ENCODE data around the gene TSHB. TPM values are rescaled to one million over a fixed set of nuclear protein-coding genes. Genes with fewer than 3 reads are reported as not detected.

The TSHB gene
- total RNA-seq, 1 donor from 2014 or later = not detected

DNA sequence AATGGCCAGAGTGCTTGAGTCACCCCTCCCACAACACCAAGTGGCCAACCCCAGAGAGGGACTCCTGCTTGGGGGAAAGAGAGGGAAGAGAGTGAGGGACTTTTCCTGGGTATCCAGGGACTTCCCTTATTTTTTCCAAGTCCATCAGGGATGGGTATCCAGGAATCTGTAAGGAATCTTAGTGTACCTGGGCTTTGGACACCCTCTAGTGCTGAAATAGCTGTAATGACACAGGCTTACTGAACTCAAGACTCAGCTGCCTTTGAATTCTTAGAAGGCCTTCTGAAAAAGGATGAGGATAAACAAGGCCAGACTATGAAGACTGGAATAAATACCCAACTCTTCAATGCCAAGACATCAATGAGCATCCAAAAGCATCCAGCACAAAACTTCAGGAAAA lies 12.0 kb downstream of the TSHB start:
- ChIA-PET CTCF (no interaction called here), POLR2A (no interaction called here)
- no peaks in the 10 kb centered on the region for H3K27me3 Mint-ChIP-seq
- DNase-seq (no peak), ATAC-seq (ENCODE audit: low read depth) (no peak)
- no peak overlapping the region for H3K27ac Mint-ChIP-seq
- H3K9me3 Mint-ChIP-seq = peaks cover 7% of the 10 kb centered on the region
- H3K36me3 Mint-ChIP-seq (ENCODE audit: low read depth) = no peaks in the 10 kb centered on the region
- no peak overlapping the region for H3K4me3 Mint-ChIP-seq
- no peaks in the 10 kb centered on the region for H3K4me1 Mint-ChIP-seq
- intact Hi-C loops (cut with micrococcal nuclease) = no loop called here
- TF ChIP-seq, protein P1, sequence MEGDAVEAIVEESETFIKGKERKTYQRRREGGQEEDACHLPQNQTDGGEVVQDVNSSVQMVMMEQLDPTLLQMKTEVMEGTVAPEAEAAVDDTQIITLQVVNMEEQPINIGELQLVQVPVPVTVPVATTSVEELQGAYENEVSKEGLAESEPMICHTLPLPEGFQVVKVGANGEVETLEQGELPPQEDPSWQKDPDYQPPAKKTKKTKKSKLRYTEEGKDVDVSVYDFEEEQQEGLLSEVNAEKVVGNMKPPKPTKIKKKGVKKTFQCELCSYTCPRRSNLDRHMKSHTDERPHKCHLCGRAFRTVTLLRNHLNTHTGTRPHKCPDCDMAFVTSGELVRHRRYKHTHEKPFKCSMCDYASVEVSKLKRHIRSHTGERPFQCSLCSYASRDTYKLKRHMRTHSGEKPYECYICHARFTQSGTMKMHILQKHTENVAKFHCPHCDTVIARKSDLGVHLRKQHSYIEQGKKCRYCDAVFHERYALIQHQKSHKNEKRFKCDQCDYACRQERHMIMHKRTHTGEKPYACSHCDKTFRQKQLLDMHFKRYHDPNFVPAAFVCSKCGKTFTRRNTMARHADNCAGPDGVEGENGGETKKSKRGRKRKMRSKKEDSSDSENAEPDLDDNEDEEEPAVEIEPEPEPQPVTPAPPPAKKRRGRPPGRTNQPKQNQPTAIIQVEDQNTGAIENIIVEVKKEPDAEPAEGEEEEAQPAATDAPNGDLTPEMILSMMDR (IDR thresholded peaks at IDR 0.05) = no peak

DNA sequence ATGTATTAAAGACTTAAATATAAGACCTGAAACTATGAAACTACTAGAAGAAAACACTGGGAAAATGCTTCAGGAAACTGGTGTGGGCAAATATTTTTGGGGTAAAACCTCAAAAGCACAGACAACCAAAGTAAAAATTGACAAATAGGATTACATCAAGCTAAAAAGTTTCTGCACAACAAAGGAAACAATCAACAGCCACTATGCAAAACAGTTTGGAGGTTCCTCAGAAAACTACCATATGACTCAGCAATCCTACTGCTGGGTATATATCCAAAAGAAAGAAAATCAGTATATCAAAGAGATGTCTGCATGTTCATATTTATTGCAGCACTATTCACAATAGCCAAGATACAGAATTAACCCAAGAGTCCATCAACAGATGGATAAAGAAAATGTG lies 17.1 kb downstream of the TSHB start:
- intact Hi-C loops (cut with micrococcal nuclease) = no loop called here
- Mint-ChIP-seq H3K27ac (no peak overlapping the region), H3K9me3 (peaks cover 7% of the 10 kb centered on the region), H3K36me3 (ENCODE audit: low read depth) (no peaks in the 10 kb centered on the region), H3K4me1 (no peaks in the 10 kb centered on the region), H3K4me3 (no peak overlapping the region), H3K27me3 (no peaks in the 10 kb centered on the region)
- TF ChIP-seq, protein P1 (IDR thresholded peaks at IDR 0.05) = no peak
- ATAC-seq (ENCODE audit: low read depth) (no peak), DNase-seq (no peak)
- ChIA-PET POLR2A (no interaction called here), CTCF (no interaction called here)

DNA sequence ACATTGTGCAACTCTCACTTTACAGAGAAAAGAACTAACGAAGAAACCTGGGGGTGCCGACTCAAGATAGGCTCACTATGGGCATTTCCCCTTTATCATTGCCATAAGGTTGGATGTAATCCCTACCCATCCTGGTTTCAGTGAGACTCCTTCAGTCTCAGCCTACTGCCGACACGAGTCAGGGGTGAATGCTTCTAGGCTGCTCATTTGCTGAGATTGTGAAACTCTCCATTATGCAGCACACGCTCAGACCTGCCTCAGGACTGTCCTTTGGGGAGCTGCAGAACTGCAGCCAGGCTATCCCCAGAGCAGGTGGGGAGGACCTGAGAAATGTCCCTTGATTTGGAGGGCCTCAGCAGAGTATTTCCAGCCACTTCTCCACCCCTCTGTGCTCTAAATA lies 22.2 kb downstream of the TSHB start:
- TF ChIP-seq, protein P1 (IDR thresholded peaks at IDR 0.05) = no peak
- H3K9me3 Mint-ChIP-seq = no peaks in the 10 kb centered on the region
- H3K36me3 Mint-ChIP-seq (ENCODE audit: low read depth) = no peaks in the 10 kb centered on the region
- ATAC-seq (ENCODE audit: low read depth) = no peak
- DNase-seq = no peak
- intact Hi-C loops (cut with micrococcal nuclease) = loop anchor here (1.0 to 5.0 kb wide), 4 partner anchors 60 to 1074 kb away; no protein-coding TSS in a partner anchor
- H3K27me3 Mint-ChIP-seq = peaks cover 2% of the 10 kb centered on the region
- ChIA-PET CTCF (interaction anchor here (1.2 to 2.5 kb wide), 3 partner anchors 20 to 72 kb away, joined by 4 to 15 read pairs (median 5); no protein-coding TSS in a partner anchor), POLR2A (no interaction called here)
- H3K4me1 Mint-ChIP-seq = no peaks in the 10 kb centered on the region
- H3K27ac Mint-ChIP-seq = no peak overlapping the region
- no peak overlapping the region for H3K4me3 Mint-ChIP-seq

DNA sequence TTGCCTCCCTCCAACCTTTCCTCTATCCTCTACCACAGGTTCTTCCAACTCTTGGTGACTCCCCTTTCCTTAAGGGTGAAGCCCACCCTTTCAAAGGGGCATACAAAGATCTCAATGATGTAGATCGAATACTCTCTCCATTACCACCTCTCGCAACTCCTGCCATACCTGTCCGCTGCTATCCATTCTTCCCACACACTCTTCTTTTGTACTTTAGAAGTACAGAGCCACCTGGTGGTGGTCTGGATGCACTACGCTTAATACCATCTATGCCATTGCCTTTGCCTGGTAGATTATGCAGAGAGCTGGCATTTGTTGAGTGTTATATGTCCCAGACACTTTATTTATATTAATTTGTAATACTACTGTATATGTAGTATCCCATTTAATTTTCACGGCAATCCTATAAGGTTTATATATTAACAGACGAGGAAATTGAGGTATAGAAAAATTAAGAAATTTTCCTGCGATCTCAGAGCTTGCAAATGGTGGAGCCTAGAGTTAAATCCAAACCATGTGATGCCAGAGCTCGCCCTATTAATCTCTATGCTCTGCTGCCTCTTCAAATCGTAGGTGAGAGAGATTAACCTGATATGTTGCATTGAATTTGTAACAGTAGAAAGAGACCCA lies 22.9 kb downstream of the TSHB start:
- ChIA-PET CTCF (interaction anchor here (0.6 to 2.5 kb wide), 14 partner anchors 9 to 1074 kb away, joined by 3 to 15 read pairs (median 4); partner anchors contain the start of gene OLFML3), POLR2A (no interaction called here)
- TF ChIP-seq, protein P1 (IDR thresholded peaks at IDR 0.05) = peak; percentile 93
- Mint-ChIP-seq H3K27ac (no peak overlapping the region), H3K4me3 (no peak overlapping the region), H3K27me3 (peaks cover 2% of the 10 kb centered on the region), H3K4me1 (no peaks in the 10 kb centered on the region), H3K9me3 (no peaks in the 10 kb centered on the region), H3K36me3 (ENCODE audit: low read depth) (no peaks in the 10 kb centered on the region)
- no peak for DNase-seq
- intact Hi-C loops (cut with micrococcal nuclease) = loop anchor here (1.0 to 5.0 kb wide), 4 partner anchors 60 to 1074 kb away; no protein-coding TSS in a partner anchor
- ATAC-seq (ENCODE audit: low read depth) = peak; percentile 75

DNA sequence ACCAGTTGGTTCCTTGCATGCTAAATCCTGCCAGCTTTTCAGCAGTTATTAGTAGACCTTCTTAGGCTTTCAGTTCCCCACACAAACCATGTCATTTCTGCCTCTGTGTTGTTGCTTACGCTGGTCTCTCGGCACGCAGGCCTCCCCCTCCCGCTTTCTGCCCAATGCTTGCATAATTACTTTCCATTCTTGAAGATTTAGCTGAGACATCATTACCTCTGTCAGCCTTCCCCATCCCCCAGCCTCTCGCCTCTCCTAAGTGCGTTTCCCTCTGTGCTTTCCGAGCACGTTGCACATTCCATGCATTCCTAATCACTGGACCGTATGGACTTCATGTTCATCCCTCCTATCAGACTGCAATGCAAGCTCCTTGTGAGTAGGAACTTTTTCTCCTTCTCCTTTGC lies 26.8 kb downstream of the TSHB start:
- intact Hi-C loops (cut with micrococcal nuclease) = no loop called here
- Mint-ChIP-seq H3K9me3 (no peaks in the 10 kb centered on the region), H3K4me1 (no peaks in the 10 kb centered on the region), H3K27ac (no peak overlapping the region), H3K27me3 (peaks cover 2% of the 10 kb centered on the region), H3K4me3 (no peak overlapping the region), H3K36me3 (ENCODE audit: low read depth) (no peaks in the 10 kb centered on the region)
- POLR2A ChIA-PET = no interaction called here
- CTCF ChIA-PET = interaction anchor here (1.7 kb wide), 1 partner anchor 9 kb away, joined by 4 read pairs; no protein-coding TSS in a partner anchor
- TF ChIP-seq, protein P1 (IDR thresholded peaks at IDR 0.05) = no peak
- DNase-seq (no peak), ATAC-seq (ENCODE audit: low read depth) (no peak)

Measured in activated B cell treated with CpG ODN at 0.5 μM for 24 hours (primary cell).